GM21423 (cell line): ENCODE results near the gene AKNA.

ENCODE experiments used
- ATAC-seq: cut with Tn5 transposase; IDR thresholded peaks from one replicate; pipeline ENCODE4 v1.9.1; 2021; ENCODE audit warnings: mild to moderate bottlenecking, moderate library complexity; ENCODE audit not compliant: unreplicated experiment

AKNA gene

DNA sequence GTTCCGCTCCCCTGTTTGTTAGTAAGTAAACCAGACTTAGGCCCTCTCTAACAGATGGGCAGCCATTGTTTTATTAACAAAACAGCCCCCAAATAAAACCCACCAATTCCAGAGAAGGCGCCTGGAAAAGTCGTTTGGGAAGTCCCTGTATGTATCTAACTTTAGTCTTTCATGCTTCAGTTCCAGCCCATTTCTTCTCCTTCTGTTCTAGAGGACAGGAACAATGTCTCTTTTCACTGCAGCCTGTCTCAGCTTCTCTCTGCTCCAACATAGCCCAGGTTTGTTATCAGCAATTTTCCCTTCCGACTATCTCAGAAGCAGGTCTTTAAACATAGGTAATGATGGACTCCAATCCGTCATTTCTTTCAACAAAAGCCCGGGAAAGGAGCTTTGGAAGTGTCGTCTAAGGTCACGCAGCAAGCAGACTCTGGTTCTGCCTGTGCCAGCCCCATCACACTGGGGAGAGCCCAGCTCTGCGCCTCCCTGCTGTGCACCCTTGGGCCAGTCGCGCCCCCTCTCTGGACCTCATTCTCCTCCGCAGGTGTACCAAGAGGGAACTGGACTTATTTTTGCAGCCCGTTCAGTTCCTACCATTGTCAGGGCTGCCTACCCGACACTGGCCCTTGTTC is 9.6 kb upstream of the AKNA start:
- ATAC-seq: no peak

DNA sequence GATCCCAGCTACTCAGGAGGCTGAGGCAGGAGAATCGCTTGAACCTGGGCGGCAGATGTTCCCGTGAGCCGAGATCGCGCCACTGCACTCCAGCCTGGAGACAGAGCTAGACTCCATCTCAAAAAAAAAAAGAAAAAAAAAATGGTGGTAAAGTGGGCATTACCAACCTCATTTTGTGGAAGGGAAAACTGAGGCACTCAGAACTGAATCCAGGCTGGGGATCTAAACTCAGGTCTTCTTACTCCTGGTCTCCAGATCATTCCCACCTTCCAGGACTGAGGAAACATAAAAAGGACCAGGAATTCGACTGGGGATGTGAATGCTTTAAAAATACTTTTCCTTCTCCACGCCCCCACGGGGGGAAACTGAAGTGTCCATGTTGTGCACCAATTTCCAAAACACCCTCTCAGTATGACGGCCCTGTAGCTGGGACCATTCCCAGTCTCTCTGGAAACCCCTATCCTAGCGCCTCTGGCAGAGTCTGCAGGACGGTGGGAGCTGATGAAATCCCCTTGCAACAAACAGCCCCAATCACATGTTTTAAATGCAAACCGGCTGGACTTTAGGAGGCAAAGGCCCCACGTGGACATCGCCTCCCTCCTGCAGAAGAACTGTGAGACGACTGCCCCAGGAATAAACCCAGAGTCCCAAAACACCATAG is 8.9 kb upstream of the AKNA start:
- ATAC-seq: no peak

DNA sequence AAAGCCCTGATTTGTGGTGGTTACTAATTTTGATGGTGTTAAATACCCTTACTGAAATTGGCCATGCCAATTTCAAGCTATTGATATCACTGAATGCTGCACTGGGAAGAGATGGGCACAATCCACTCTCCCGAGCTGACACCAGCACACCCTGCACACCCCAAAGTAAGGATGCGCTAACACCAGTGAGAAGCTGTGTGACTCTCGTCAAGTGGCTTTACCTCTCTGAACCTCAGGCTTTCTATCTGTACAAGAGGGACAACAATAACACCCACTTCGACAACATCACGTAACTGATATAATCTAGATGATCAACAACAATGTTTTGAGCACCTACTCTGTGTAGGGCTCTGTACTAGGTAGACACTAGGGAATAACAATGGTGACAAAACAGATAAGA is 8.0 kb upstream of the AKNA start:
- no peak for ATAC-seq

DNA sequence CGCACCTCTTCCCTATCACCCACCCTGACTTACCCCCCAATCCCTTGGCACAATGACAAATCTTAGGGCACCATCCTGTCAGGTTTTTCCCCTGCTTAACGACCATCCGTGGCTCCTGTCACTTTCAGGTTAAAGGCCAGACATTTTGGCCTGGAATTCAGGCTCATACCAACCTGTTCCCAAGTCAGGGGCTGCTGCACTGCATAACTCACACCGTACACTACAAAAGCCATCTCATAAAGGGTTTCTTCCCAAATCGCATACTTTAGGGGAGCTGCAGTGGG is 7.5 kb upstream of the AKNA start:
- no peak for ATAC-seq

DNA sequence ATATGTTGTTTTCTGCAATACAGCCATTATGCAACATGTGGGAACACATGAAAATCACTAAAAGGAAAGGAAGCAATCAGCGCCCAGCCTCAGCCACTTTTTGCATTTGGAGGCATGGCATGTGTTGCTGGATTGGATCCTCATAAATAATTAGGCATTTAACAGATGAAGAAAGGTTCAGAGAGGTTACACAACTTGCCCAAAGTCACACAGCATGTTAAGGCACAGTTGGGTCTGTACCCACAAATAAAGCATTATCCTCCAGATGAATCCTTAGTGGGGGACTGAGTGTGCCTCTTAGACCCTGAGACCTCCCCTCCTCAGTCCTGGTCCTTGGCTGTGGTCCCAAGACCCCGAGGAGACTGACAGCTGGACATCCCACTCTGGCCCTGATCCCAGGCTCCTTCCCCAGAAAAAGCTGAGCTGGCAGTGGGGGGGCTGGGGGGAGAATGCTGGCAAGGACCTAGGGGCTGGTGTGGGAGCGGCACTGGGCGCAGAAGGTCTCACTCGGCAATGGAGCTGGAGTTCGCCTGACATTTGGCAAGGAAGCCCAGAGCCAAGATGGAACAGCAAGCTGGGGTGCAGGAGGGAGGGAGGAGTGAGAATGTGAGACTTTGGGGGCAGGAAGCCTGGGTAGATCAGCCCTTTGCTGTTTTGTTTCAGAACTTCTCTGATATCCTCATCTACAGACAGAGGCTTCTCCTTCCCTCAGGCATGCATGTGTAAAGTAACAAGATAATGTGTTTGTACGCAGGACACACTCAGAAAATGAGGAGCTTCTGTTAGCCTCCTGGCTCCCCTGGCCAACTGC is 6.9 kb upstream of the AKNA start:
- ATAC-seq: no peak

- no peak for ATAC-seq
Measured at GRCh38 chr9:114392749-114393112, 4.9 kb upstream of the AKNA start.

- no peak for ATAC-seq
Measured at GRCh38 chr9:114390952-114391351, 3.2 kb upstream of the AKNA start.

GRCh38 chr9:114389612-114390368 is 2.0 kb upstream of the AKNA start:
- ATAC-seq: no peak

DNA sequence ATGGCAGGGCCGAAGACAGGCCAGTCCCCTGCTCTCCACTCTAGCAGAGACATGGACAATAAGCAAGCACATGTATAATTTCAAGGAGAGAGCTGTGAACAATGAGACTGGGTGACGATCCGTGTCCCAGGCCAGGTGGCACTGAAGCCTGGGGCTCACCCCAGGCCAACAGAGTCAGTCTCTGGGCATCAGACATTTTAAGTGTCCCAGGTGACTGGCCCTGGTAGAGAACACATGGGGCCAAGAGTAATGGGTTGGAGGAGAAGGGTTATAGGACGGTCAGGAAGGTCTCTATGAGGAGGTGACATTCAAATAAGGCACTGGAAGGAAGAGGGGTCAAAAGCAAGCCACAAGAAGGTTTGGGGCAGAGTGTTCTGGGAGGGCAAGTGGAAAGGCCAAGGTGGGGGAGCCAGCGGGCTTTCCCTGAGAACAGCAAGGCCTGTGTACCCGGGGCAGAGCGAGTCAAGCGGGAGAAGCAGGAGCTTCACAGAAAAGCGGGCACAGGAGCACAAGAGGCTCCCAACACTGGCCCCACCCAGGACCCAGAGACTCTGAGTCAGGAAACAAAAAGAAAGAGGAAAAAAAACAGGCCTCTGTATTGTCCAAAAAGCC is 1.1 kb upstream of the AKNA start:
- ATAC-seq: no peak

DNA sequence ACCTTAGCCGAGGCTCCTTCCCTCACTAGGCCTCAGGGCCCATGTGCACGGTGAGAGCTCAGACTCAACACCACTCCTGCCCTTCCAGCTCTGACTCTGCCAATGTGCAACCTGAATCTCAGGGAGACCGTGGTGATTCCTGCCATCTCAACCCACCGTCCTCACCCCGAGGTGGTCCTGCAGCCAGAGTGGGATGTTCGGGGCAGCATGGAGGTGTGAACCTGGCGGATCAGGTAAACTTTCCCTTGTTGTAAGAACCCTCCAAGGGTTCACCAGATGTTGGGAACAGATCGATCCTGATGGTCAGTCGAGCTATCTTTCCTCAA is 538 bp upstream of the AKNA start:
- no peak for ATAC-seq

- no peak for ATAC-seq
Measured at GRCh38 chr9:114386886-114387679, 699 bp downstream of the AKNA start.

DNA sequence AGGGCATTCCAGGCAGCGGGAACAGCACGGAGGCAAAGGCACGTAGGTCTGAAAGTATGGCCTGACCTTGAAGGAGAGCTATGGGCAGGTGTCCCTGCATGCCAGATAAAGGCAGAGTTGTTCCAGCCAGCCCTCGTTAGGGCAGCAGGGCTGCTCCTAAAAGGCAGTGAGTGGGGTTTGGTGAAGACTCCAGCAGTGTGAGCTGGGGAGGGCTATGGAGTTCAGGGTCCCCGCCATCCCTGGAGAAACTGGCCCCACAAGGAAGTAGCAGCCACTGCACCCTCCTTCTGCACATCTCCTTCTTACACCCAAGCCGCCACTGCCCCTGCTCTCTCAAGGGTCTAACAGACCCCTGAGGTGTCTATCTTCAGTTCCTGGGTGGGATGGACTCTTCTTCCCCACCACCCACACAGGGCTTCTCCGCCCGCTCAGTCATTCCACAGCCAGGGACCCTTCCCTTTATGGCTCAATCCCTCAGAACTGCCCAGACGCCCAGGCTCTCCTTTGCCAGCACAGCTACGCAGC is 1.4 kb downstream of the AKNA start:
- no peak for ATAC-seq

GRCh38 chr9:114385397-114386181 is 2.2 kb downstream of the AKNA start:
- peak; percentile 86 for ATAC-seq

DNA sequence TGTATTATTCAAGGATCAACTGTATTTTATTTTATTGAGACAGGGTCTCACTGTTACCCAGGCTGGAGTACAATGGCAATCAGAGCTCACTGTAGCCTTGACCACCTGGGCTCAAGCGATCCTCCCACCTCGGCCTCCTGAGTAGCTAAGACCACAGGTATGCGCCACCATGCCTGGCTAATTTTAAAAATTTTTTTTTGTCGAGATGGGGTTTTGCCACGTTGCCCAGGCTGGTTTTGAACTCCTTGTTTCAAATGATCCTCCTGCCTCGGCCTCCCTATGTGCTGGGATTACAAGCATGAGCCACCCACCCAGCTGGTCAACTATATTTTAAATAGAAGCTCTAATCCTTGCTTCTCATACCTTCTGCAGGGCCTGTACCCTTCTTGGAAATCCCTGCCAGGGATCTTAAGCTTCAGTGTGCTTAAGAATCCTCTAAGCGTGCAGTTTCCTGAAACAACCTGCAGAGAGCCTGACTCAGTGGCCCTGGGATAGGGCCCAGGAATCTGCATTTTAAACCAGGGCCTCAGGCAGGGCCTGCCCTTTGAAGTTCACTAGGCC is 2.9 kb downstream of the AKNA start:
- ATAC-seq: no peak

DNA sequence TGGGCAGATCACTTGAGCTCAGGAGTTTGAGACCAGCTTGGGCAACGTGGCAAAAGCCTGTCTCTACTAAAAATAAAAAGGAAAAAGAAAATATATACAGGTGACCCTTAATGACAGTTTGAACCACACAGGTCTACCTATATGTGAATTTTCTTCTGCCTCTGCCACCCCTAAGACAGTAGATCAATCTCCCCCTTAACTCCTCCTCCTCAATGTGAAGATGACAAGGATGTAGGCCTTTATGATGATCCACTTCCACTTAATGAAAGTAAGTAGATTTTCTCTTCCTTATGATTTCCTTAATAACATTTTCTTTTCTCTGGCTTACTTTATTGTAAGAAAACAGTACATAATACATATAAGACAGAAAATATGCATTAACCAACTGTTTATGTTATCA is 3.4 kb downstream of the AKNA start:
- no peak for ATAC-seq

DNA sequence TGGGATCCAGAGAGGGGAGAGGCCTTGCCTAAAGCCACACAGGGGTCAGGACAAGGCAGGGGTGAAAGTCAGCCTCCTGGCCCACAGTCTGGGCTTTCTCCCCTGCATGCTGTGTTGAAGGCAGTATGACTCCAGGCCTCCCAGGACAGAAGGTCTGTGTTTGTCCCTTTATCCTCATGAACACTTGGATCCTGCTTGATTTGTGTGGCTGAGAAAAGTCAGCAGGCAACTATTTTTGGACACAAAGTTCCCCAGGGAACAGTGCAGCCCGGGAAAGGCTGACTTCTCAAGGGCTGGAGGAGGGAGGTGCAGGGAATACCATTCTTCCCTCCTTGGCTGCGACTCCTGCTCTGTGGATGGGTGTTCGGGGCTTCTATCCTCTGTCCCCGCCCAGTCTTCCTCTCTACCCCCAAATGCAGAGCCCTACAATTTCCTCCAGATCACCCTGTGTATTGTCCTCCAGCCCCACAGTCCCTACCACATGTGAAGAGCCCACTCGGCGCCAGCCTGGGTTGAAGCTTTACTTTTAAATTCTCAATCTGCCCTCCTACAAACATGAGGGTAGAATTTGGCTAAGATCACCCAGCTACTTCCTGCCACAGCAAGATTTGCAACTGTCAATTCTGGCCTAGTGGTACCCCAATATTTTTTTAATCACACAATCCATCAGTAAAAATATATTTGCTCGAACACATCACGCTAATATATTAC is 4.1 kb downstream of the AKNA start:
- no peak for ATAC-seq

- peak; percentile 23 for ATAC-seq
Measured at GRCh38 chr9:114382699-114383520, 4.9 kb downstream of the AKNA start.

DNA sequence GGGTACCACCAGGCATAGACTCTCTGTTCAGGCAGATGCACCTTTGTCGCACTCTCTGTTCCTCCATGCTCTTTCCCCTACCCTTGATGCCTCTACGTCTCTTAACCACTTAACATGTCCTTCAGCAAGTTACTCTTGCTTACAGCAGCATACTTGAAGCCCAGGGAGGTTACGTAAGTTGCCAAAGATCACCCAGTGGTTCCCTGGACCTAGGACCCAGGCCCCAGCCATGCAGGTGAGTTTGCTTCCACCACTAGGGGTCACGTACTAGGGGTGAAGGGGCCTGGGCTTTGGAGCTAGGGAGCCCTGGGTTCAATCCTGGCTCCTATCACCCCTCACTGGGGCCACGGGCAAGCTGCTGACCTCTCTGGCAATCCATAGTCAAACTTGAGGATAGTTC is 8.9 kb downstream of the AKNA start:
- ATAC-seq: no peak
